Upper lobe of right lung (tissue), 1 donor: Measurements from ENCODE around the gene PLSCR5. TPM values are rescaled to one million over a fixed set of nuclear protein-coding genes. Genes with fewer than 3 reads are reported as not detected.

ENCODE experiments used
- ATAC-seq: fragments of 200-7000 bp; cut with Tn5 transposase; one replicate; pipeline ENCODE4 v1.9.1; 2020; ENCODE audit warnings: mild to moderate bottlenecking, moderate library complexity
- DNase-seq: peaks from one replicate; pipeline ENCODE4 v3.0.0-alpha.2; 2020
- H3K27ac ChIP-seq: fragments of 200-600 bp; one replicate; pipeline ENCODE4 v1.8.0; 2022
- H3K27me3 ChIP-seq: fragments of 200-600 bp; one replicate; pipeline ENCODE4 v1.8.0; 2022; ENCODE audit warnings: mild to moderate bottlenecking
- H3K36me3 ChIP-seq: fragments of 200-600 bp; one replicate; pipeline ENCODE4 v1.8.0; 2022
- H3K4me1 ChIP-seq: fragments of 200-600 bp; one replicate; pipeline ENCODE4 v1.8.0; 2022
- H3K4me3 ChIP-seq: fragments of 200-600 bp; one replicate; pipeline ENCODE4 v1.8.0; 2022; ENCODE audit warnings: mild to moderate bottlenecking
- H3K9me3 ChIP-seq: fragments of 200-600 bp; one replicate; pipeline ENCODE4 v1.8.0; 2022
- CTCF ChIP-seq: fragments of 200-600 bp; IDR thresholded peaks from one replicate; pipeline ENCODE4 v1.8.0; 2022; ENCODE audit warnings: antibody characterized with exemption
- intact Hi-C: fragments of 100-400 bp; cut with DNase I; formaldehyde crosslinking; loops from one replicate; pipeline ENCODE4 v1.11.0; 2022
- total RNA-seq: library from RNA; stranded (reverse); fragmentation: NEBNext Ultra II Directional; extraction: Animal tissue kit (Norgen Biotek cat#: 25700); gene quantifications from one replicate; pipeline ENCODE4 v1.2.1, GENCODE V29; 2021
- donor health status: DM: no; HTN: yes; CAD: no; lungs with severe emphysema.

Gene PLSCR5
- total RNA-seq, 1 donor from 2014 or later, result not detected

- TF ChIP-seq CTCF, result no peak
- H3K36me3 ChIP-seq, result no peaks in the 10 kb centered on the region
- peak overlapping the region; percentile 97 for H3K27ac ChIP-seq
- H3K4me3 ChIP-seq, result peak overlapping the region; percentile 80
- intact Hi-C loops, result no loop called here
- H3K27me3 ChIP-seq, result no peaks in the 10 kb centered on the region
- DNase-seq, result no peak
- ATAC-seq, result peak; percentile 1
- H3K4me1 ChIP-seq, result peaks cover 33% of the 10 kb centered on the region
- no peaks in the 10 kb centered on the region for H3K9me3 ChIP-seq
Observed at GRCh38 chr3:146543461-146544001, 61.6 kb downstream of the PLSCR5 start.

GRCh38 chr3:146542978-146543377, 62.2 kb downstream of the PLSCR5 start:
- ATAC-seq, result no peak
- no peak for TF ChIP-seq CTCF
- intact Hi-C loops, result no loop called here

GRCh38 chr3:146542179-146542578, 63.0 kb downstream of the PLSCR5 start:
- Histone ChIP-seq H3K36me3 (no peaks in the 10 kb centered on the region), H3K27ac (peak overlapping the region; percentile 97), H3K4me1 (peaks cover 38% of the 10 kb centered on the region), H3K9me3 (no peaks in the 10 kb centered on the region), H3K4me3 (peak overlapping the region; percentile 80), H3K27me3 (no peaks in the 10 kb centered on the region)
- TF ChIP-seq CTCF, result no peak
- ATAC-seq (peak; percentile 1), DNase-seq (no peak)
- intact Hi-C loops, result no loop called here

More at GRCh38 chr3:146542978-146543377, 62.2 kb downstream of the PLSCR5 start:
- no peaks in the 10 kb centered on the region for H3K9me3 ChIP-seq
- no peaks in the 10 kb centered on the region for H3K36me3 ChIP-seq
- peak overlapping the region; percentile 80 for H3K4me3 ChIP-seq
- DNase-seq, result no peak
- H3K27ac ChIP-seq, result peak overlapping the region; percentile 97
- peaks cover 33% of the 10 kb centered on the region for H3K4me1 ChIP-seq
- H3K27me3 ChIP-seq, result no peaks in the 10 kb centered on the region

GRCh38 chr3:146540978-146541377, 64.2 kb downstream of the PLSCR5 start:
- TF ChIP-seq CTCF, result no peak
- DNase-seq, result no peak
- peak overlapping the region; percentile 80 for H3K4me3 ChIP-seq
- H3K27ac ChIP-seq, result no peak overlapping the region
- ATAC-seq, result no peak
- H3K36me3 ChIP-seq, result no peaks in the 10 kb centered on the region
- peaks cover 46% of the 10 kb centered on the region for H3K4me1 ChIP-seq
- H3K27me3 ChIP-seq, result no peaks in the 10 kb centered on the region
- no peaks in the 10 kb centered on the region for H3K9me3 ChIP-seq
- intact Hi-C loops, result no loop called here

GRCh38 chr3:146540236-146540635, 64.9 kb downstream of the PLSCR5 start:
- Histone ChIP-seq H3K9me3 (no peaks in the 10 kb centered on the region), H3K4me1 (peaks cover 46% of the 10 kb centered on the region), H3K4me3 (peak overlapping the region; percentile 80), H3K36me3 (no peaks in the 10 kb centered on the region), H3K27ac (no peak overlapping the region), H3K27me3 (no peaks in the 10 kb centered on the region)
- intact Hi-C loops, result no loop called here
- no peak for DNase-seq
- no peak for ATAC-seq
- TF ChIP-seq CTCF, result no peak

- H3K27ac ChIP-seq, result no peak overlapping the region
Observed at GRCh38 chr3:146539315-146539714, 65.8 kb downstream of the PLSCR5 start.

More at GRCh38 chr3:146539315-146539714, 65.8 kb downstream of the PLSCR5 start:
- Histone ChIP-seq H3K27me3 (no peaks in the 10 kb centered on the region), H3K4me3 (no peak overlapping the region), H3K4me1 (peaks cover 43% of the 10 kb centered on the region), H3K36me3 (no peaks in the 10 kb centered on the region), H3K9me3 (no peaks in the 10 kb centered on the region)
- no peak for TF ChIP-seq CTCF
- no peak for DNase-seq
- no peak for ATAC-seq
- intact Hi-C loops, result no loop called here
